Panc1 (cell line): ENCODE data around the gene GPR55. TPM values are rescaled to one million over a fixed set of nuclear protein-coding genes. Genes with fewer than 3 reads are reported as not detected.

ENCODE experiments used
- ATAC-seq: fragments of 200-7000 bp; cut with Tn5 transposase; 2 replicates; pipeline ENCODE4 v1.9.1; 2020; ENCODE audit warnings: mild to moderate bottlenecking, moderate library complexity
- BruUV-seq: library from RNA; stranded (reverse); fragments of 400-500 nt; replicated peaks from 2 replicates; lab custom pipeline; 2021; lab: Mats Ljungman, UMichigan
- CTCF ChIA-PET: fragments of 300-600 bp; sonication (Branson Sonifier 250); formaldehyde crosslinking; loops from one replicate; lab custom pipeline; 2022; ENCODE audit warnings: antibody characterized with exemption; lab: Charles Lee
- POLR2A ChIA-PET: fragments of 300-600 bp; sonication (Branson Sonifier 250); formaldehyde crosslinking; loops from one replicate; lab custom pipeline; 2022; ENCODE audit warnings: antibody characterized with exemption; lab: Charles Lee
- DNase-seq: peaks from one replicate; pipeline ENCODE4 v3.0.0-alpha.2; 2010; ENCODE audit warnings: low read depth, low spot score
- H3K27ac ChIP-seq: 2 replicates; pipeline ENCODE4 v1.5.1; 2011; ENCODE audit warnings: mild to moderate bottlenecking, low read length, inconsistent platforms
- H3K27me3 ChIP-seq: fragments of 200-500 bp; sonication (Bioruptor generic); 2 replicates; pipeline ENCODE4 v1.6.0; 2014; ENCODE audit warnings: low read length, inconsistent platforms; ENCODE audit not compliant: control insufficient read depth, insufficient read depth
- H3K36me3 ChIP-seq: fragments of 200-500 bp; sonication (Bioruptor generic); 2 replicates; pipeline ENCODE4 v1.5.1; 2014; ENCODE audit warnings: inconsistent platforms, mild to moderate bottlenecking, low read length, moderate library complexity; ENCODE audit not compliant: control insufficient read depth, insufficient read depth
- H3K4me1 ChIP-seq: 2 replicates; pipeline ENCODE4 v1.5.1; 2011; ENCODE audit warnings: inconsistent platforms, mild to moderate bottlenecking, low read length, moderate library complexity; ENCODE audit not compliant: control insufficient read depth, insufficient read depth
- H3K4me3 ChIP-seq, 2 experiments: 2 replicates each; pipeline ENCODE4 v1.5.1; 2011 to 2012; ENCODE audit warnings: low read depth in 2 of 2, low read length in 2 of 2, mild to moderate bottlenecking in 2 of 2, inconsistent platforms in 1 of 2, moderate library complexity in 1 of 2
- H3K9me3 ChIP-seq: fragments of 200-500 bp; sonication (Bioruptor generic); 2 replicates; pipeline ENCODE4 v1.5.1; 2014; ENCODE audit warnings: low read depth, mild to moderate bottlenecking, inconsistent platforms, low read length, moderate library complexity; ENCODE audit not compliant: control insufficient read depth, insufficient read depth
- POLR2AphosphoS5 ChIP-seq: IDR thresholded peaks from 2 replicates; pipeline ENCODE4 v1.6.1; 2012; ENCODE audit warnings: mild to moderate bottlenecking, low read depth, low read length, moderate library complexity
- SIN3A ChIP-seq: IDR thresholded peaks from 2 replicates; pipeline ENCODE4 v1.6.1; 2012; ENCODE audit warnings: low read depth, mild to moderate bottlenecking, low read length, moderate library complexity, borderline replicate concordance; ENCODE audit not compliant: insufficient read depth
- TCF7L2 ChIP-seq: IDR thresholded peaks from 2 replicates; pipeline ENCODE4 v1.6.1; 2011; ENCODE audit warnings: mild to moderate bottlenecking, low read depth, low read length, inconsistent platforms
- in situ Hi-C: cut with HindIII; loops from 2 replicates; pipeline ENCODE4 v1.10.0; 2016; ENCODE audit warnings: low sequenced_read_pairs, low pct_unique_long_range_greater_than_20kb
- intact Hi-C: fragments of 100-400 bp; cut with micrococcal nuclease; formaldehyde crosslinking; loops from one replicate; pipeline ENCODE4 v1.10.0; 2022; ENCODE audit not compliant: unreplicated experiment
- total RNA-seq: library from RNA; stranded (reverse); gene quantifications from one replicate; pipeline ENCODE4 v1.2.1, GENCODE V29; 2021; ENCODE audit not compliant: unreplicated experiment
- TF ChIP-seq, protein P1 (sequence below), 2 experiments: IDR thresholded peaks; 2 replicates each; pipeline ENCODE4 v1.6.1; 2011 to 2012; ENCODE audit warnings: low read depth in 2 of 2, control low read depth in 1 of 2, low read length in 1 of 2, mild to moderate bottlenecking in 1 of 2, moderate library complexity in 1 of 2; ENCODE audit not compliant: insufficient read depth in 1 of 2
- TF ChIP-seq, protein P2 (sequence below): fragments of 450-650 bp; IDR thresholded peaks from 2 replicates; pipeline ENCODE4 v1.5.1; 2017; ENCODE audit warnings: mild to moderate bottlenecking

GPR55 gene
- total RNA-seq, 1 experiment from 2014 or later = 0.08 TPM

DNA sequence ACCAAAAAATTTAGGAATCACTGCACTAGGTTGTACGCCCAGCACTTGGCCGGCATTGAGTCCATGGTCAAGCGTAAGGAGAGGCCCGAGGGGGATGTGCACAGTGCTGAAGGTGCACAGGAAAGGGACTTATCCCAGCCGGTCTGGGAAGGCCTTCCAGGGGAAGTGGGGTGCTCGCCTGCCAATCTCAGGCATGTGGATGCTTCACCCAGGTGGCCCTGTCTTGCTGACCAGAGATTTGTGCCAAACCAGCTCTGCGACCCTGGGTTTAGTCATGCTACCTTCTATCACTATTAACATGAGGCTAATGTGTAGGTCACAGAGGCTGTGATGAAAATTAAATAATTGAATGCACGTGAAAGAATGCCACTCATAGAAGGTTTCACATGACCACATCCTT is 62.0 kb downstream of the GPR55 start:
- Histone ChIP-seq H3K4me1 (peaks cover 25% of the 10 kb centered on the region), H3K9me3 (no peaks in the 10 kb centered on the region), H3K4me3 (no peak overlapping the region), H3K36me3 (peaks cover 3% of the 10 kb centered on the region; the same call in 1 of the 2 replicates), H3K27me3 (peaks cover 7% of the 10 kb centered on the region), H3K27ac (no peak overlapping the region)
- CTCF ChIA-PET = no interaction called here
- no TSS peak for BruUV-seq
- TF ChIP-seq, protein P1, sequence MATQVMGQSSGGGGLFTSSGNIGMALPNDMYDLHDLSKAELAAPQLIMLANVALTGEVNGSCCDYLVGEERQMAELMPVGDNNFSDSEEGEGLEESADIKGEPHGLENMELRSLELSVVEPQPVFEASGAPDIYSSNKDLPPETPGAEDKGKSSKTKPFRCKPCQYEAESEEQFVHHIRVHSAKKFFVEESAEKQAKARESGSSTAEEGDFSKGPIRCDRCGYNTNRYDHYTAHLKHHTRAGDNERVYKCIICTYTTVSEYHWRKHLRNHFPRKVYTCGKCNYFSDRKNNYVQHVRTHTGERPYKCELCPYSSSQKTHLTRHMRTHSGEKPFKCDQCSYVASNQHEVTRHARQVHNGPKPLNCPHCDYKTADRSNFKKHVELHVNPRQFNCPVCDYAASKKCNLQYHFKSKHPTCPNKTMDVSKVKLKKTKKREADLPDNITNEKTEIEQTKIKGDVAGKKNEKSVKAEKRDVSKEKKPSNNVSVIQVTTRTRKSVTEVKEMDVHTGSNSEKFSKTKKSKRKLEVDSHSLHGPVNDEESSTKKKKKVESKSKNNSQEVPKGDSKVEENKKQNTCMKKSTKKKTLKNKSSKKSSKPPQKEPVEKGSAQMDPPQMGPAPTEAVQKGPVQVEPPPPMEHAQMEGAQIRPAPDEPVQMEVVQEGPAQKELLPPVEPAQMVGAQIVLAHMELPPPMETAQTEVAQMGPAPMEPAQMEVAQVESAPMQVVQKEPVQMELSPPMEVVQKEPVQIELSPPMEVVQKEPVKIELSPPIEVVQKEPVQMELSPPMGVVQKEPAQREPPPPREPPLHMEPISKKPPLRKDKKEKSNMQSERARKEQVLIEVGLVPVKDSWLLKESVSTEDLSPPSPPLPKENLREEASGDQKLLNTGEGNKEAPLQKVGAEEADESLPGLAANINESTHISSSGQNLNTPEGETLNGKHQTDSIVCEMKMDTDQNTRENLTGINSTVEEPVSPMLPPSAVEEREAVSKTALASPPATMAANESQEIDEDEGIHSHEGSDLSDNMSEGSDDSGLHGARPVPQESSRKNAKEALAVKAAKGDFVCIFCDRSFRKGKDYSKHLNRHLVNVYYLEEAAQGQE (IDR thresholded peaks at IDR 0.05; ENCODE audit: insufficient read depth in 1 of 2, low read depth in 2 of 2, low read length in 1 of 2) = no peak
- TF ChIP-seq, protein P2, sequence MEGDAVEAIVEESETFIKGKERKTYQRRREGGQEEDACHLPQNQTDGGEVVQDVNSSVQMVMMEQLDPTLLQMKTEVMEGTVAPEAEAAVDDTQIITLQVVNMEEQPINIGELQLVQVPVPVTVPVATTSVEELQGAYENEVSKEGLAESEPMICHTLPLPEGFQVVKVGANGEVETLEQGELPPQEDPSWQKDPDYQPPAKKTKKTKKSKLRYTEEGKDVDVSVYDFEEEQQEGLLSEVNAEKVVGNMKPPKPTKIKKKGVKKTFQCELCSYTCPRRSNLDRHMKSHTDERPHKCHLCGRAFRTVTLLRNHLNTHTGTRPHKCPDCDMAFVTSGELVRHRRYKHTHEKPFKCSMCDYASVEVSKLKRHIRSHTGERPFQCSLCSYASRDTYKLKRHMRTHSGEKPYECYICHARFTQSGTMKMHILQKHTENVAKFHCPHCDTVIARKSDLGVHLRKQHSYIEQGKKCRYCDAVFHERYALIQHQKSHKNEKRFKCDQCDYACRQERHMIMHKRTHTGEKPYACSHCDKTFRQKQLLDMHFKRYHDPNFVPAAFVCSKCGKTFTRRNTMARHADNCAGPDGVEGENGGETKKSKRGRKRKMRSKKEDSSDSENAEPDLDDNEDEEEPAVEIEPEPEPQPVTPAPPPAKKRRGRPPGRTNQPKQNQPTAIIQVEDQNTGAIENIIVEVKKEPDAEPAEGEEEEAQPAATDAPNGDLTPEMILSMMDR = no peak
- TF ChIP-seq SIN3A (no peak), POLR2AphosphoS5 (no peak), TCF7L2 (no peak)
- POLR2A ChIA-PET = no interaction called here
- in situ Hi-C loops (no loop called here), intact Hi-C loops (no loop called here)
- DNase-seq (no peak), ATAC-seq (no peak)

DNA sequence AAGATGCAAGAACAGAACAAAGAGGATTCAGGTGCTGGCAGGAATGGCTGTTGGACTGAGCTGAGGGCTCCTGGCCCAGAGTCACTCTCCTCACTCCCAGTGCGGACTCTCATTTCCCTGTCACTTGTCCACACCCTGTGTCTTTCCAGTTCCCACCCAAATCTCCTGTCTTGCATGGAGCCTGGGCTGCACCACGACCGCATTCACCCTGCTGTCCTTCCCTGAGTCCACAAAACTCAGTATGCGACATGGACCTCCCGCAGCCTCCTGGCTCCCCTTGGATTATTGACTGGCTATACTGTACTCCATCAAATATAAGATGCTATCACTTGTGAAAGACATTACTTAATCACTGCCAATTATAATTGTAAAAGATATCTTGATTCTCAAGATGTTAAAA is 62.8 kb downstream of the GPR55 start:
- Histone ChIP-seq H3K27ac (no peak overlapping the region), H3K9me3 (no peaks in the 10 kb centered on the region), H3K36me3 (peaks cover 3% of the 10 kb centered on the region; the same call in 1 of the 2 replicates), H3K4me1 (peaks cover 18% of the 10 kb centered on the region), H3K4me3 (no peak overlapping the region), H3K27me3 (peaks cover 7% of the 10 kb centered on the region)
- BruUV-seq = no TSS peak
- TF ChIP-seq, protein P1 (IDR thresholded peaks at IDR 0.05; ENCODE audit: insufficient read depth in 1 of 2, low read depth in 2 of 2, low read length in 1 of 2) = no peak
- TF ChIP-seq POLR2AphosphoS5 (no peak), SIN3A (no peak), TCF7L2 (no peak)
- TF ChIP-seq, protein P2 = no peak
- ChIA-PET POLR2A (no interaction called here), CTCF (no interaction called here)
- in situ Hi-C loops = no loop called here
- ATAC-seq = no peak
- DNase-seq = no peak
- intact Hi-C loops = no loop called here
